ENCODE data around the gene HGFAC. TPM values are rescaled to one million over a fixed set of nuclear protein-coding genes. Genes with fewer than 3 reads are reported as not detected.

HGFAC gene
- total RNA-seq: not detected in 2 replicates

GRCh38 chr4:3441501-3442459 is at the start of gene HGFAC:
Gene HGFAC (plus strand): TSS chr4:3441968. CDS start chr4:3442002, 34 bp downstream.

GRCh38 chr4:3462790-3463415 is 21.1 kb downstream of the HGFAC start, which contains the start of gene DOK7:
Gene DOK7 (plus strand): TSS chr4:3463306. CDS start chr4:3463376, 70 bp downstream.

Other genes with a start within 250 kb of the HGFAC start
- 0.21 and 0.48 TPM in 2 replicates for gene MSANTD1, start 192.8 kb upstream of the HGFAC start, total RNA-seq
- 30.3 and 51.3 TPM in 2 replicates for gene RGS12, start 148.9 kb upstream of the HGFAC start, total RNA-seq
- gene DOK7, start 21.3 kb downstream of the HGFAC start, total RNA-seq: 5.5 and 7.2 TPM in 2 replicates
- gene LRPAP1, start 90.5 kb downstream of the HGFAC start, total RNA-seq: 85.3 and 99.7 TPM in 2 replicates

Data from tracheal epithelial cell (primary cell).